Stimulated activated CD4-positive, alpha-beta T cell treated with anti-CD3 and anti-CD28 coated beads, Interleukin-1b, Interleukin-23, amount 100 ng/mL, for 48 hours (primary cell): Measurements from ENCODE around the gene NUTF2.
"Not testable (repeated sequence)": the region's sequence is repeated elsewhere in the genome, so short reads cannot be mapped to it uniquely, and the experiment has no call there.

ENCODE experiments used
- DNase-seq: peaks from one replicate; pipeline ENCODE4 v3.0.0-alpha.2; 2020

Gene NUTF2

DNA sequence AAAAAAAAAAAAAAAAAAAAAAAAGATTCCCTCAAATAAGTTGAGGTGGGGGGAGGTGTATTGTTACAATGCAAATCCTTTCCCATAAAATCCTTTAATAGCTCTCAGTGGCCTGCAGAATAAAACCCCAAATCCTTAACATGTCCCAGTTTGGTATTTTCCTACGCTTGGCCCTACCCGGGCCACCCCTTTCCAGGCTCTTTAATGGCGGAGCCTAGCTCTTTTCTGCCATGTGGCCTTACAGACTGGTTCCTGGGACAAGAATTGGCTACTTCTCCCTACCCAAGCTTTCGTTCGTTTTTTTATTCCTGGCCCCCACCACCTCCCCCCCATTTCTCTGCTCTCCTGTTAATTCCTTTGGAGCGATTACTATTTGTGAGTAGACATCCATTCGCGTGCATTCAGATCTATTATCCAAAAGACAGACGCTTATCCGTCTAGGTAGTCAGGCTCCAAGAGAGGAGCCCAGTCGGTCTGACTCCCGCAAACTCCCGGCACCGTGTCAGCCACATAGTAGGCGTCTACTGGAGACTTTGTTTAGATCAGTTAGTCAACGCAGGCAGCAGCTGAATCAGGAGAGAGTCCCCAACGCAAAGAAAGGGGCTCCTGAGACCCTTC lies 5.4 kb upstream of the NUTF2 start:
- DNase-seq, result no peak

DNA sequence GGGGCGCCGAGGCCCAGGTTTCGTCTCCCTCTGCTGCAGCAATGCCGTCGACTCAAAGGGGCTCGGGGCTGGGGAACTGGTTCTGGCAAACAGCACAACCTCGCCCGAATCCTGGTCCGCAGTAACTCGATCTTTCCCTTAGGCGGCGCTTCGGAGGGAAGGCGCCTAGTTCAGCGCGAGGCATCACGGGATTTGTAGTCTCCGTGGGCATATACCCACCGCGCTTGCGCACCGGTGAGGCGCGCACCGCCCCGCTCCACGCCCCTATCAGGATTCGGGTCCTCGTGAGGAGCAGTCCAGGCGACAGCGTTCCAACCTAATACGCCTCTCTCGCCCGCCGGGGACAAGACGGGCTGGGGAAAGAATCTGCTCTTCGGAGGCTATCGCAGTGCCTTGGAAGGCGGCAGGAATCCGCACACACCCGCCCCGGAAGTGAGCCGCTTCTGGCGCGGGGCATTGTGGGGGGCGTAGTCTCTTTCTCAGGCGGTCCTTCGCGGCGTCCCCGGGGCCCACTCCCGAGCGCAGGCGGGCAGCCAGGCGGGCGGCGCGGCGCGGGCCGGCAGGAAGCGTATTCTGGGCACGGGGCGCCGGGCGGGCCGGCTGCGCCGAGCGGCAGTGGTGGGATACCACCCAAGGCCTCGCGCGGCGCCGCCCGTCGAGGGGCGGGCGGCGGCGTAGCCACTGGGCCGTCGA lies 4.8 kb upstream of the NUTF2 start, which contains the start of gene THAP11:
Gene THAP11, plus strand, starts transcription at position 505 of the 693 bp plus-strand sequence. CDS start 235 bp downstream, outside the sequence.
- peak; percentile 94 for DNase-seq

DNA sequence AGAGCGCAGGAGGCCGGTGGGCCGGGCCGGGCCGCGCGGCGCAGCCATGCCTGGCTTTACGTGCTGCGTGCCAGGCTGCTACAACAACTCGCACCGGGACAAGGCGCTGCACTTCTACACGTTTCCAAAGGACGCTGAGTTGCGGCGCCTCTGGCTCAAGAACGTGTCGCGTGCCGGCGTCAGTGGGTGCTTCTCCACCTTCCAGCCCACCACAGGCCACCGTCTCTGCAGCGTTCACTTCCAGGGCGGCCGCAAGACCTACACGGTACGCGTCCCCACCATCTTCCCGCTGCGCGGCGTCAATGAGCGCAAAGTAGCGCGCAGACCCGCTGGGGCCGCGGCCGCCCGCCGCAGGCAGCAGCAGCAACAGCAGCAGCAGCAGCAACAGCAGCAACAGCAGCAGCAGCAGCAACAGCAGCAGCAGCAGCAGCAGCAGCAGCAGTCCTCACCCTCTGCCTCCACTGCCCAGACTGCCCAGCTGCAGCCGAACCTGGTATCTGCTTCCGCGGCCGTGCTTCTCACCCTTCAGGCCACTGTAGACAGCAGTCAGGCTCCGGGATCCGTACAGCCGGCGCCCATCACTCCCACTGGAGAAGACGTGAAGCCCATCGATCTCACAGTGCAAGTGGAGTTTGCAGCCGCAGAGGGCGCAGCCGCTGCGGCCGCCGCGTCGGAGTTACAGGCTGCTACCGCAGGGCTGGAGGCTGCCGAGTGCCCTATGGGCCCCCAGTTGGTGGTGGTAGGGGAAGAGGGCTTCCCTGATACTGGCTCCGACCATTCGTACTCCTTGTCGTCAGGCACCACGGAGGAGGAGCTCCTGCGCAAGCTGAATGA lies 4.0 kb upstream of the NUTF2 start:
- peak; percentile 66 for DNase-seq

DNA sequence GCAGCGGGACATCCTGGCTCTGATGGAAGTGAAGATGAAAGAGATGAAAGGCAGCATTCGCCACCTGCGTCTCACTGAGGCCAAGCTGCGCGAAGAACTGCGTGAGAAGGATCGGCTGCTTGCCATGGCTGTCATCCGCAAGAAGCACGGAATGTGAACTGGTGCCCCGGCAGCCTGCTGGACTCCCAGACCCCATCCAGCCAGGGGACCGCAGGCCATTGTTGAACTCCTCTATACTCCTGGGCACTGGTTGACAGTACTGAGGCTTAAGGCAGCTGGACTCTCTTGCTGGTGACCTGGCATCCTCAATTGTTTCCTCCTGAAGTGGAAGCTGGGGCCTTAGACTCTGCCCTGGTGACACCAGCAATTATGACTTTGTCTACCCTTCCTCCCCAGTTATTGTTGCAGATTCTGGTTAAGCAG lies 3.4 kb upstream of the NUTF2 start:
- DNase-seq, result no peak

DNA sequence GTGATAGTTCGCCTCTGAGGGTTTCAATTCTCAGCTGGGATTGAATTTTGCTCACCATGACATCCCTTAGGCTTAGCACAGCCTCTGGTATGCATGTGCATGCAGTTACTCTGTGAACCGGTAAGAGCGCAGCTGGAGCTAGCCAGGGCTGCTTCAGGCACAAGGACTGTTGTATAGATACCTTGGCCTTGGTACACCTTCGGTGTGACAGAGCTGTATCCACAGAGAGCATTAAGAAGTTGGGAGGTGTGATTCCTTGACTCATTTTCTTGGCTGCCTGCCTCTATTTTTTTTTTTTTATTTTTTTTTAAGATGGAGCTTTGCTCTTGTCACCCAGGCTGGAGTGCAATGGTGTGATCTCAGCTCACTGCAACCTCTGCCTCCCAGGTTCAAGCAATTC lies 2.2 kb upstream of the NUTF2 start:
- DNase-seq, result no peak

DNA sequence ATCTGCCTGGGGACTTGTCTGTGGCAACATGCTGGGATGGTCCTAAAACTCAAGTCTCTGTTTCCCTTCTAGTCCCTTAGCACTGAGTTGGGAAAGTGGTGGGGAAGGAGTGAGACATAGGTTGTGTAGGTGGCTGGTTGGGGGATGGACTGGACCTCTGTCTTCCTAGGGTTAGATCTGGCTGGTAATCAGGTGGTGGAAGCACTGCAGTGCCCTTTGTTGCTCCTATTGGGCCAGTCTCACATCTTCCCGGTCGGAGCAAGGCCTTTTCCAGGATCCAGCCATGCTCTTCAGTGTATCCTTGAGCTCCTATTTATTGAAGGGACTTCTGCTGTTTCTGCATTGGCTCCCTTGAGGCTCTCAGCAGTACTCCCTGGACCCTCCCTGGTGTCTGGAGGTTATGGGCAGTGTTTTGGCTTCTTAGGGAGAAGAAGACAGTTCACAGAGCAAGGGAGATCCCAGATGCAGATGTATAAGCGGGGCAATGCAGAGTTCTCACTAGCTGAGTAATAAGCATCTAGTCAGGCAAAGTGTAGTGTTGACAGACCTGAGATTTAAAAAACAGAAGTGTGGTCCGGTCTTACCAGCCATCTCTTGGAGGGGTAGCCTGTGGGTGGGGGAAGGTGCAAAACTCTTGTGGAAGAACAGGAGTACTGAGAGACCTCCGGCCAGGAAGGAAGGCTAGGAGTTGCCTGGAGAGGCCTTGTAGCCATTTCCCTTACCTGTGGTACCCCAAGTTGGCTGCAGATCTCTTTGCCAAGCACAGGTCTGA lies 1.3 kb upstream of the NUTF2 start:
- DNase-seq, result no peak

DNA sequence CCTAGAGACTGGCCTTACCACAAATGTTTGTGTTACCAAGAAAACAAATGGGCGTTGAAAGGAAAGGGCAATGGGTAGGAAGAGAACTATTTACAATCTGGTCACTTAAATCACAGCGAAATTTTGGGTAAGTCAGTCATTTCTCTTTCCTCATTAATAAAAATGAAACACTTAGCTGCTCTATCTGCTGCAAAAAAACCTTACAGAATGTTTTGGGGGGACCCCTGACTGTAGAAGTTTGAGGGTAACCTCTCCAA lies 742 bp upstream of the NUTF2 start:
- no peak for DNase-seq

DNA sequence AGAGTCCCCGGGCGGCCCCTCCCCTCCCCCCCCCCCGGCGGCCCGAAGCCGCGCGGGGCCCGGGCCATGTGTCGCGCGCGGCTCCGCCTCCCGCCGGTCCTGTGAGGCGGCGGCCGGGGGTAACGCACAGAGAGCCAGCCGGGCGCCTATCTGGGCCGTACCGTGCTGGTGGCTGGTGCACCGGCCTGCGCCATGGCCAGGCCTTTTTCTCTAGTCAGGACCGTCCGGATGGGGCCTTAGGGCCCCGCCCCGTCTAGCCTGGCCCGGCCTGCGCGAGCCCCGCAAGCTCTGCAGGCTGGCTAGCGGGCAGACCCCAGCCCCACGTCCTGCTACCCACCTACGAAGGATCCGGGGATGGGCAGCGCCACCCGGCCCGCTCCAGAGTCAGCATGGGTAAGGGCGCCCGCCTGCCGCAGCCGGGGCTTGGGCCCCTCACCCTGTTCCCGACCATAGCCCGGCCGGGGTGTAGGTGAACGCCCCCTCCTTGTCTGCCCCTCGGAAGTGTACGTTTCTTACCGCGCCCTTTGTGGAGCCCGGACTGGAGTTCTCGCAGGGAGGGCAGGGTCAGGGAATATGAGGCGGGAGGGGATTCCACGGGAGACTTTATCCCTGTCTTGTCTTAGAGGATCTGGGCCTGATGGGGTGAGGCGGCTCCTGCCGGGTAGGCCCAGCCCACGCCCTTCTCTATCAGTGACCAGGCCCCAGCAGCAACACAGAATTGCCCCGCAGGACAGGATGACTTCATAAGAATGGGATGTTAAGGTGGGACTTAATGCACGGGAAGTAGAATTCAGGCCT lies 530 bp downstream of the NUTF2 start, which contains the start of gene CENPT:
Gene CENPT, minus strand, starts transcription at position 630 of the 798 bp plus-strand sequence. CDS start 13,834 bp downstream, outside the sequence.
- DNase-seq, result peak; percentile 16

DNA sequence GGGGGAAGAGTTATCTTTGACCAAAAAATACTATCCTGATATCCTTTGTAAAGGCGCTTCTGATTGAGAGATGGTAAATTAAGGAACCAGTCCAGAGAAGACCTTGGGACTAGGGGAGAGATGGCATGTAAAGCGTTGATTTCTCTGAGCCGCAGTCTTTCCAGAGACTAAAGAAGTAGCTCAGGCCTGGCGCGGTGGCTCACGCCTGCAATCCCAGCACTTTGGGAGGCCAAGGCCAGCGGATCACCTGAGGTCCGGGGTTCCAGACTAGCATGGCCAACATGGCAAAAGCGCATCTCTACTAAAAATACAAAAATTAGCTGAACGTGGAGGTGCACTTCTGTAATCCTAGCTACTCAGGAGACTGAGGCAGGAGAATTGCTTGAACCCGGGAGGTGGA lies 1.4 kb downstream of the NUTF2 start:
- DNase-seq, result no peak

DNA sequence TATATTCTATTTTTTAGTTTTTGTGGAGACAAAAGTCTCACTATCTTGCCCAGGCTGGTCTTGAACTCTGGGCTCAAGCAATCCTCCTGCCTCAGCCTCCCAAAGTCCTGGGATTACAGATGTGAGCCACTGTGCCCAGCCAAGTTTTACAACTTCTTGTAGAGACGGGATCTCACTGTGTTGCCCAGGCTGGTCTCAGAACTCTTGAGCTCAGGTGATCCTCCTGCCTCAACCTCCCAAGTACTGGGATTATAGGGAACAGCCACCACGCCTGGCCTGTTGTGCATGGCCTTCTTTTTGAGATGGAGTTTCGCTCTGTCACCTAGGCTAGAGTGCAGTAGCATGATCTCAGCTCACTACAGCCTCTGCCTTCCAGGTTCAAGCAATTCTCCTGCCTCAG lies 6.9 kb downstream of the NUTF2 start:
- DNase-seq, result no peak

DNA sequence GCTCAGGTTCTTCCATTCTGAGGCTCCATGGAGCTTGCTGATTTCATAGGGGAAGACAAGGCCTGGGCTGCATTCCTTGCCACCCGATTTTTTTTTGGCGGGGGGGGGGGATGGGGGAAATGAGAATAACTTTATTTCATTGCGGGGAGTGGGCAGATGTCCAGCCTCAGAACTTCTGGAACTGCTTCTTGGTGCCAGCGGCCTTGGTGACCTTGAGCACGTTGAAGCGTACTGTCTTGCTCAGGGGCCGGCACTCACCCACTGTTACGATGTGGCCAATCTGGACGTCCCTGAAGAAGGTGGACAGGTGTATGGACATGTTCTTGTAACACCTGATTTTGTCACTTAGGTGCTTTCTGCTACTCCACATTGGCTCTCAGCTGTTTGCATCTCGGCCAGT lies 9.1 kb downstream of the NUTF2 start:
- DNase-seq, result no peak

DNA sequence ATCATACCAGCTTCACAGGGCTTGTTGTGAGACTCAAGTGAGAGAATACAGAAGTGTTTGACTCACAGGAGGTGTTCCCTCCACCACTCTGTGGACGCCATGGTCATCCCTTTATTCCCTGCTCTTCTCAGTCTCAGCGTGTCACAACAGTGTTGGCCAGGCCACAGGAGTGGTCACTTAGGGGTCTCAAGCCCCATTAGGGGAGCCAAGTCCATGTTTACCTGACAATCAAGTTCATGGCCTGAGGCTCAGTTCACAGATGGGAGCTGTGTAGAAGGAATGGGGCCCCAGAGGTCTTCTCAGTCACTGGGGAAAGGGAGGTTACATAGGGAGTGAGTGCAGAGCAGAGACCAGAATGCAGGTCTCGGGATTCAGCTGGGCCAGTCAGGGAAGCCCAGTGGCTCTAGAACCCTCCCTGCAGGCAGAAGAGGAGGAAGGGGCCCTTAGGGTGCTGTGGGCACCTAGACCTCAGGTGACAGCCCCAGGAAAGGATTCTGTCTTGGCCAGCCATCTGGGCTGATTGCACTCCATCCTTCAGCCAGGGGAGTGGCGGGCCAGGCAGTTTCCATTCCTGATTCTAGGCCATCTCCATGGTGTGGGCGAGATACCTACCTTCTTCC lies 10.3 kb downstream of the NUTF2 start:
- no peak for DNase-seq

DNA sequence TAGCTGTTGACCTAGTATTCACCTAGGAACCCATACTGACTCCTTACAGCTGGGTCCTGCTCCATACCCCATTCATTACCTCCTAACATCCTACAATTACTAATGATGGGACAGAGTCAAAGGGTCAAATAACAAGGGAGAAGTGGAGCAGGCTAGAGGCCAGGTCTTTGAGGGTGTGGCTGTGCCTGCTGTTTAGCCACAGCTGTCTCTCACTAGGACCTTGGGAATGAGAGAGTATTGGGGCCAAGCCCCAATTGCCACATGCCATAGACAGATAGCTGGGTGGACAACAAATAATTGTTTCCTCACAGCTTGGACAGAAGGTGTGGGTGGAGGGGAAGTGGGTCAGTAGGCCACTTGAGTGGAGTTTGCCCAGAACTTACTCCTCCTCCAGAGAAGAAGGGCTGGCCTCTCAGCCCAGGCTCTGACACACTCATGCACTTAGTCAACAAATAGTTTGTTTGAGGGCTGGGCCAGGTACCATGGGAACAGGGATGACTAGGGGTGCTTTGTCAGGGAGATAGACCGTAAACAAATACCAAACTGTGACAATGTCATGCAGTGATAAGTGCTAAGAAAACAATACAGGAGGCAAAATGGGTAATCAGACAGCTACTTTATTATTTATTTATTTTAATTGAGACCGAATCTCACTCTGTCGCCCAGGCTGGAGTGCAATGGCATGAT lies 11.0 kb downstream of the NUTF2 start:
- peak; percentile 40 for DNase-seq

DNA sequence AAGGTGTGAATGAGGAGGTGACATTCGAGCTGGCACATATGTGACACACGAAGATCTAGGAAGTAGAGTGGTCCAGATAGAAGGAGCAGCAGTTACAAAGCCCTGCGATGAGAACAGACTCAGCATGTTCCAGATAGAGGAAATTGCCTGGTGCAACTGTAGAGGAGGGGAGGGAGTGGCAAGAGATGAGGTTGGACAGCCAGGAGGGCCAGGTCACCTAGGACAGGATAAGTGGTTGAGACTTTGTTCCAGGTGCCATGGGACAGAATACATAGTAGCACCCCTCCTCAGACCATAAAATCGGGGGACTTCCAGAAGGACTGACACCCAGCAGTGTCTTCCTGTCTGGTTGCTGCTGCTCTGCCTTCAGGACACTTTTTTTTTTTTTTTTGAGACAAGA lies 11.8 kb downstream of the NUTF2 start:
- no peak for DNase-seq

DNA sequence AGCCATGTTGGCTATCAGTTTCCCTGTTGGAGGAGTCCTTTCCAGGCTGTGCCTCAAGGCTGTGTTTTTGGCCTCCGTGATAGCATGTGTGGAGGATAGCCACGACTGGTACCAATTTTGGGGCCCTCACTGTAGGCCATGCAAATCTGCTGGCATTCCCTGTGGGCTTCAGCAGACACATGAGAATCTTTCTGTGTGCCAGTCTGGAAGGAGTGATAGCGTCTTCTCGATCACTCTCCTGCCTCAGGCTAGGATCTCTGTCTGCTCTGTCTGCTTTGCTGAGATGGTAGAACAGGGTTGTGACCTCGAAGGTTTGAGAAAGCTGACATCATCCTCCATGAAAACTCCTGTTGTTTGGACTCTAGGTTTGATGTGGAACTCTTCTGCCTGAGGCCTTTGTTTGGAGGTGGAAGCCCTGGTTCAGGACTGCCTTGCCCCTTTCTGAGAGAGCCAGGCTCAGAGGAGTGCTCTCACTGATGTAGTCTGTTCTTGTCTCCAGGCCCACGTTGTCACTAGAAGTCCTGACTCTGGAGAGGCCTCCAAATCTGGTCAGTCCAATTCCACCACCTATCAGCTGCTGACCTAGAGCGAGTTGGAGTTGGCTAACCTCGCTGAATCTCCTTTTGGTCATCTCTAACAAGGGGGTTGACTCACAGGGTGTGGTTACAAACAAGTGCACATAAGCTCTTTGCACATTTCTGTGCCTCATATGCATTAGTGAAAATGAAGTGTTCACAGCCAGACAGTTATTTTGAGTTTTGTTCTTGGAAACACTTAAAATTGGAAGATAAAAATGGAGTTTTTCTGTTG lies 14.1 kb downstream of the NUTF2 start:
- DNase-seq, result no peak

DNA sequence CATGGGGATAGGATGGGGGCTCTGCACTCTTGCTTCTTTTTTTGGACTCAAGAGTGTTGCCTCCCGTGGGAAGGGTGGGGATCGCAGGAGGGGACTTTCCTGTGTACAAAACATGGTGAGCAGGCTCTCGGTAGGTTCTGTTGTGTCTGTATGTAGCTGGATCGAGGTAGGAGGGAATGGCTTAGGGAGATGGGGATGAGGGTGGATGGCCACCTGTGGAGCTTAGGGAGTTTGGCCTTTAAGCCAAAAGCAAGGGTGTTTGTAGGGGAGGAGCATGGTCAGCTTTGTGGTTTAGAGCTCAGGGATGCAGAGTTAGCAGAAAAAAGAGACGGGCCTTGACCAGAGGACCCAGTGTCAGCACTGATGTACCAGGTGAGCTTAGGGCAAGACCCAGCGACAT lies 15.1 kb downstream of the NUTF2 start:
- no peak for DNase-seq

DNA sequence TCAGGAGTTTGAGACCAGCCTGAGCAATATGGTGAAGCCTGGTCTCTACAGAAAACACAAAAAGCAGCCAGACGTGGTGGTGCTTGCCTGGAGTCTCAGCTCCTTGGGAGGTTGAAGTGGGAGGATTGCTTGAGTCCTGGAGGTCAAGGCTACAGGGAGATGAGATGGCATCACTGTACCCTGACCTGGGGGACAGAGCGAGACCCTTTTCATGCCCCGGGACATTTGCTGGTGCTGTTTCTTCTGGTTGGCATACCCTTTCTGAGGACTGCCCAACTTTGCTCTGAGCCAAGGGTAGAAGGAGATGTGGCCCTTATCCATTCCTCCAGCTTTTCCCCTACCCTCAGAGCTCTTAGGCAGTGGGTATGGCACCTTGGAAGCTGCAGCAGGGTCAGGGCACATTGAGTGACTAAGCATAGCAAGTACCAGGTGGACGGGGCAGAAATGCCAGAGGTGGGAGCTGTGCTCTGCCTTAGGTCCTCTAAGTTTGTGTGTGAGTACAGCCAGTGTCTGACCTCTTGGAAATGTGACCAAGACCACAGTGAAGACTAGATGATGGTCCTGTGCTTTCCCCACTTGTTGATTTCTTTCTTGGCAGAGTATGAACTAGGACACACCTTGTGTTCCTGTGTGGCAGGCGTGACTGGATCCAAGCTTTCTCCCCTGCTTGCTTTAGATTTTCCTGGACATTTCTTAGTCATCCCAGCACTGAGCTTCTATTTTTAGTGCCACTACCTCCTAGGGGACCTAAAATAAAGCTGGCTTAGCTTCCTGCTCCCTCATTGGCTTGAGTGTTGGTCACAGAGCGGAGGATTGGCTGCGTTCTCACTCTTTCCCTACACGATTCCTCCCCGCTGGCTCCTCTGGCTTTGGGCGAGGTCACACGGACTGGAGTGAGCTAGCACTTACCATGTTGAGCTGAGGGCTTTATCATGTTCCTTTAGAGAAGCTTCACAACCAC lies 16.2 kb downstream of the NUTF2 start:
- no peak for DNase-seq

DNA sequence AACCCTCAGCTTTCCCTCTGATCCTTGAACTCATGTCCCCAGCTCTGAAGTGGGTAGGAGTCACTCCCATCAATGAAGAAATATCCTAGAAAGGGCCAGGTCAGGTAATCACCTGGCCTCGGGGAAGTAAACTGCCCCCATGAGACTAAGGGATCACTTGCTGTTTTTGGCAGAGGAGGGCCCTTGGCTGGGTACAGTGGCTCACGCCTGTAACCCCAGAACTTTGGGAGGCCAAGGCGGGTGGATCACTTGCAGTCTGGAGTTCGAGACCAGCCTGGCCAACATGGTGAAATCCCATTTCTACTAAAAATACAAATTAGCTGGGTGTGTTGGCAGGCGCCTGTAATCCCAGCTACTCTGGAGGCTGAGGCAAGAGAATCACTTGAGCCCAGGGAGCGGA lies 17.3 kb downstream of the NUTF2 start:
- DNase-seq, result not testable (repeated sequence)

DNA sequence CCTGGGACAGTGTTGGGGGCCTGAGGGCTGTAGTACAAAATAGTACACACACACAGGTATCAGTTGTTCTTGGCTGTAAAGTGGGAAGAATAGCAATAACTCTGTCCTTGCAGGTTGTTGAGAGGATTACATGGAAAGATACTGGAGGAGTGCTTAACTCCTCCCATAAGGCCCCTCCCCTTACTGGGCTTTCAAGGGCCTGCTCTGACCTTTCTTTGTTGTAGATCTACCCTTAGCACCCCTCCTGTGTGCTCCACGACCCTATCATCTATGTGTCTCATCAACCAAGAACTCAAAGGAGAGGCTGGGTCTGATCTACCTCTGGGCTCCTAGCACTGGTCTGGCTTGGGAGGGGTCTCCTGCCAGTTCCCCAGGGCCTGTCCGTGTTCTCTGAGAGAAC lies 17.9 kb downstream of the NUTF2 start:
- no peak for DNase-seq
